GM12878 (cell line): ENCODE results near the gene MAPRE3. TPM values are rescaled to one million over a fixed set of nuclear protein-coding genes. Genes with fewer than 3 reads are reported as not detected.

Source experiments
- ATAC-seq: fragments of 200-7000 bp; cut with Tn5 transposase; 3 replicates; pipeline ENCODE4 v1.9.1; 2020; ENCODE audit warnings: mild to moderate bottlenecking, moderate library complexity
- BruUV-seq: library from RNA; stranded (reverse); fragments of 400-500 nt; replicated peaks from 2 replicates; lab custom pipeline; 2021; lab: Mats Ljungman, UMichigan
- CTCF ChIA-PET: fragments of 300-600 bp; sonication (Branson Sonifier 250); formaldehyde crosslinking; extraction: SDS; loops from one replicate; lab custom pipeline; 2021; ENCODE audit warnings: inconsistent platforms; lab: Yijun Ruan, JAX
- POLR2A ChIA-PET: fragments of 350-600 bp; formaldehyde crosslinking; extraction: SDS; loops from one replicate; lab custom pipeline; 2021; ENCODE audit warnings: inconsistent platforms; lab: Charles Lee
- RAD21 ChIA-PET: fragments of 300-600 bp; sonication (Branson Sonifier 250); formaldehyde crosslinking; loops from one replicate; lab custom pipeline; 2023; ENCODE audit warnings: antibody characterized with exemption; ENCODE audit not compliant: unreplicated experiment; lab: Charles Lee
- SMC1A ChIA-PET: fragments of 300-600 bp; sonication (Branson Sonifier 250); formaldehyde crosslinking; loops from one replicate; lab custom pipeline; 2023; ENCODE audit not compliant: unreplicated experiment, uncharacterized antibody; lab: Charles Lee
- DNase-seq: peaks from one replicate; pipeline ENCODE4 v3.0.0-alpha.2; 2011; ENCODE audit warnings: low read depth, low spot score
- FAIRE-seq: peaks from 3 replicates; lab custom pipeline; 2011; peaks lifted over from hg19 to GRCh38; lab: Jason Lieb, UNC
- H2AFZ ChIP-seq: 2 replicates; pipeline ENCODE4 v1.6.0; 2011; ENCODE audit warnings: low read depth, low read length, control low read depth; ENCODE audit not compliant: control insufficient read depth
- H3K27ac ChIP-seq: 2 replicates; pipeline ENCODE4 v1.5.1; 2011; ENCODE audit warnings: control low read depth; ENCODE audit not compliant: control insufficient read depth, insufficient read depth
- H3K27me3 ChIP-seq, 2 experiments: replicated peaks in 1 of 2; 2 replicates each; pipeline versions ENCODE4 v1.6.0 to v1.6.1; 2011; ENCODE audit warnings: low read length in 1 of 2; ENCODE audit not compliant: control insufficient read depth in 2 of 2, insufficient read depth in 2 of 2
- H3K36me3 ChIP-seq, 2 experiments: 2 replicates each; pipeline ENCODE4 v1.5.1; 2011; ENCODE audit warnings: low read length in 1 of 2; ENCODE audit not compliant: control insufficient read depth in 2 of 2, insufficient read depth in 2 of 2
- H3K4me1 ChIP-seq: 2 replicates; pipeline ENCODE4 v1.6.1; 2011; ENCODE audit warnings: mild to moderate bottlenecking, low read length, moderate library complexity, mixed read lengths; ENCODE audit not compliant: control insufficient read depth, insufficient read depth
- H3K4me2 ChIP-seq: 2 replicates; pipeline ENCODE4 v1.6.0; 2011; ENCODE audit warnings: control low read depth; ENCODE audit not compliant: control insufficient read depth, insufficient read depth
- H3K4me3 ChIP-seq: fragments of 200-600 bp; sonication (generic); 2 replicates; pipeline ENCODE4 v1.5.1; 2016
- H3K79me2 ChIP-seq: 2 replicates; pipeline ENCODE4 v1.6.0; 2011; ENCODE audit warnings: low read length; ENCODE audit not compliant: control insufficient read depth, insufficient read depth
- H3K9ac ChIP-seq: 2 replicates; pipeline ENCODE4 v1.8.0; 2011; ENCODE audit warnings: low read length, control low read depth, mixed read lengths; ENCODE audit not compliant: control insufficient read depth, insufficient read depth
- H3K9me3 ChIP-seq: replicated peaks from 3 replicates; pipeline ENCODE4 v1.5.1; 2011; ENCODE audit warnings: mild to moderate bottlenecking, low read length; ENCODE audit not compliant: control insufficient read depth, insufficient read depth
- H4K20me1 ChIP-seq: 2 replicates; pipeline ENCODE4 v1.6.0; 2011; ENCODE audit not compliant: control insufficient read depth, insufficient read depth
- BHLHE40 ChIP-seq, 2 experiments: fragments of 450-650 bp in 1 of 2; IDR thresholded peaks; 2 replicates each; pipeline ENCODE4 v1.6.1; 2011 to 2017; ENCODE audit warnings: low read depth in 2 of 2, borderline replicate concordance in 1 of 2, improper control_type of control experiment in 1 of 2, low read length in 1 of 2, mild to moderate bottlenecking in 1 of 2
- FOXM1 ChIP-seq: IDR thresholded peaks from 2 replicates; pipeline ENCODE4 v1.6.1; 2012; ENCODE audit warnings: low read depth, mild to moderate bottlenecking, inconsistent platforms, low read length, moderate library complexity
- IKZF1 ChIP-seq: fragments of 450-650 bp; conservative IDR thresholded peaks from 2 replicates; pipeline ENCODE4 v1.6.1; 2017; ENCODE audit warnings: antibody characterized with exemption, mild to moderate bottlenecking
- IRF3 ChIP-seq: fragments of 450-650 bp; IDR thresholded peaks from 2 replicates; pipeline ENCODE4 v1.6.1; 2014; ENCODE audit warnings: mild to moderate bottlenecking
- JUNB ChIP-seq: IDR thresholded peaks from 2 replicates; pipeline ENCODE4 v1.6.1; 2016; ENCODE audit warnings: antibody characterized with exemption, mild to moderate bottlenecking
- KDM1A ChIP-seq: fragments of 200-600 bp; sonication (generic); IDR thresholded peaks from 2 replicates; pipeline ENCODE4 v1.6.1; 2016; ENCODE audit warnings: borderline replicate concordance
- PKNOX1 ChIP-seq: fragments of 450-650 bp; IDR thresholded peaks from 2 replicates; pipeline ENCODE4 v1.6.1; 2016; ENCODE audit warnings: mild to moderate bottlenecking
- RB1 ChIP-seq: fragments of 450-650 bp; formaldehyde crosslinking; IDR thresholded peaks from 2 replicates; pipeline ENCODE4 v1.6.1; 2017; ENCODE audit warnings: mild to moderate bottlenecking, borderline replicate concordance
- SIN3A ChIP-seq: IDR thresholded peaks from 2 replicates; pipeline ENCODE4 v1.6.1; 2012; ENCODE audit warnings: low read depth, low read length, improper control_type of control experiment
- SMARCA5 ChIP-seq: fragments of 450-650 bp; IDR thresholded peaks from 2 replicates; pipeline ENCODE4 v1.6.1; 2017; ENCODE audit warnings: mild to moderate bottlenecking
- WRNIP1 ChIP-seq: IDR thresholded peaks from 2 replicates; pipeline ENCODE4 v1.6.1; 2011; ENCODE audit warnings: low read depth, low read length, improper control_type of control experiment, borderline replicate concordance
- YBX1 ChIP-seq: fragments of 450-650 bp; IDR thresholded peaks from 2 replicates; pipeline ENCODE4 v1.6.1; 2016; ENCODE audit warnings: antibody characterized with exemption
- WGBS: methylation state at CpG from one replicate; pipeline ENCODE4 v1.1.6; 2016; ENCODE audit warnings: low lambda C conversion rate; ENCODE audit not compliant: insufficient replicate concordance, insufficient coverage; ENCODE audit errors: missing lambda C conversion rate; 5-methylcytosine and 5-hydroxymethylcytosine counted together
- in situ Hi-C: fragments of 300-500 bp; cut with MboI; formaldehyde crosslinking; loops from 9 replicates; pipeline ENCODE4 v1.14.3; 2018; ENCODE audit warnings: mixed read lengths
- intact Hi-C: fragments of 100-400 bp; cut with micrococcal nuclease; formaldehyde crosslinking; loops from one replicate; pipeline ENCODE4 v1.14.2; 2022; ENCODE audit not compliant: unreplicated experiment
- polyA plus RNA-seq, 11 experiments: library from polyadenylated mRNA; depleted of rRNA in 4 of 11; unstranded in 6 of 11; stranded (reverse) in 5 of 11; fragments of >200 nt; fragmentation: Nextera tagmentation in 4 of 11; fragmentation: Illumina TruSeq in 1 of 11; extraction: Ambion mirVana in 4 of 11; extraction: Trizol in 1 of 11; gene quantifications; 1 replicate in 1 of 11; 2 replicates in 10 of 11; pipeline versions ENCODE4 v1.2.1 to v1.2.3, GENCODE V29; 2011 to 2016; ENCODE audit warnings: inconsistent platforms in 2 of 11, missing spikeins in 2 of 11, low read depth in 1 of 11
- total RNA-seq, 4 experiments: library from RNA; depleted of rRNA in 3 of 4; stranded (reverse); fragments of >200 nt in 3 of 4; fragmentation: Illumina TruSeq in 1 of 4; extraction: Trizol in 1 of 4; gene quantifications; 2 replicates each; pipeline versions ENCODE4 v1.2.1 to v1.2.3, GENCODE V29; 2013 to 2021
- TF ChIP-seq, protein P1 (sequence below): fragments of 450-650 bp; formaldehyde crosslinking; IDR thresholded peaks from 2 replicates; pipeline ENCODE4 v1.4.0; 2022; ENCODE audit warnings: mild to moderate bottlenecking, moderate library complexity

The MAPRE3 gene
- total and polyA plus RNA-seq, 10 of the 15 experiments (the other 5 are each of a cell fraction or from before 2014, with no cell fraction given), result 0.03 to 1.3 (median 0.73) TPM; not detected in 1

DNA sequence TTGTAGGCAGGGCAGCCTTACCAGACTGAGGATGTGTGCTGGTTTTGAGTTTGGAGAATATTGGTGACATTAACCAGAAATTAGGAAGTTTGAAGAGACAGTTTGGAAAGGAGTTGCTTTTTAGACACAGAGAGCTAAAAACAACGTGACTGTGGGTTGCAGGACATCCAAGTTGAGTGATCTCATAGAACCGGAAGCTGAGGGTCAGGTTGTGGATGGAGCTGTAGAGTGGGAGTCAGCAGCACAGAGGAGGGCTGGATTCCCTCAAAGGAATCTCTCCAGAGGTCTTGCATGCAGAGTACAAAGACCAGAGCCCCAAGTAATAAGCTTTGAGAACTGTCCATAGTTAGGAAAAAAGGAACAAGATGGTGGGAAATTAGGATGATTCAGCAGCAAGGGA lies 9.3 kb downstream of the MAPRE3 start:
- CTCF ChIA-PET, result interaction anchor here (0.7 kb wide), 1 partner anchor 17 kb away, joined by 3 read pairs; no protein-coding TSS in a partner anchor
- peaks cover 0 to 4% of the 10 kb centered on the region in 2 experiments for H3K27me3 ChIP-seq
- DNase-seq, result no peak
- no peaks in the 10 kb centered on the region for H3K4me1 ChIP-seq
- WGBS, result 15% methylated on average over 2 of the region's 2 CpGs
- RAD21 ChIA-PET, result no interaction called here
- TF ChIP-seq BHLHE40 (IDR thresholded peaks at IDR 0.05; ENCODE audit: borderline replicate concordance in 1 of 2, low read depth in 2 of 2, low read length in 1 of 2) (no peak), IRF3 (no peak), WRNIP1 (no peak), RB1 (no peak), SIN3A (no peak)
- TF ChIP-seq, all 136 proteins: peak for 0
- ATAC-seq (no peak), FAIRE-seq (no peak)
- in situ Hi-C loops (no loop called here), intact Hi-C loops (no loop called here)
- Histone ChIP-seq H2AFZ (no peak overlapping the region), H3K4me2 (no peak overlapping the region), H4K20me1 (no peaks in the 10 kb centered on the region), H3K9me3 (no peaks in the 10 kb centered on the region), H3K79me2 (no peaks in the 10 kb centered on the region), H3K4me3 (no peak overlapping the region), H3K9ac (no peak overlapping the region), H3K36me3 (no peaks in the 10 kb centered on the region), H3K27ac (no peak overlapping the region)
- BruUV-seq, result no TSS peak
- SMC1A ChIA-PET, result no interaction called here
- POLR2A ChIA-PET, result no interaction called here

DNA sequence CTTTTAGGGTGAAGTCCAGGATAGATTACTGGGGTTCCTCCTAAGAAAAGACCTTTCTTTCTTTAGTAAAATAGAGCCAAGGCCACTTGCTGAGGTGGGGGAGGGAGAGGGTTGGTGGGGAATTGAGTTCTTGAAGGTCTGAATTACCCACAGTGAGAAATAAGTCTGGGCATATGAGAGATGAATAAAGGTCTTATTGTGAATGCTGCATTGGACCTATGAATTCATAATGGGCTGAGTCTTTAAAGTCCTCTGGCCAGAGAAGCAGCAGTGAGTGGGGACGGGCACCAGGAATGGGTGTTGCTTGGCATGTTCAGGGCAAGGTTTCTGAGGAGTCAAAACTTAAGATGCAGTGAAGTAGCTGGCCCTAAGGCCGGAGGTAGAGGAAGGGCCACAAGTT lies 10.5 kb downstream of the MAPRE3 start:
- in situ Hi-C loops, result no loop called here
- no TSS peak for BruUV-seq
- no peaks in the 10 kb centered on the region for H3K4me1 ChIP-seq
- H3K27me3 ChIP-seq, result peaks cover 0 to 4% of the 10 kb centered on the region in 2 experiments; a peak in 3 of 4 replicates
- intact Hi-C loops, result no loop called here
- no peak overlapping the region for H3K27ac ChIP-seq
- ChIA-PET RAD21 (no interaction called here), POLR2A (no interaction called here), CTCF (interaction anchor here (1.6 kb wide), 1 partner anchor 32 kb away, joined by 4 read pairs; no protein-coding TSS in a partner anchor), SMC1A (no interaction called here)
- 11% methylated on average over 2 of the region's 2 CpGs for WGBS
- FAIRE-seq (no peak), ATAC-seq (no peak), DNase-seq (no peak)
- no peak overlapping the region for H3K4me3 ChIP-seq
- no peaks in the 10 kb centered on the region for H3K9me3 ChIP-seq
- H3K9ac ChIP-seq, result no peak overlapping the region
- H3K79me2 ChIP-seq, result no peaks in the 10 kb centered on the region
- no peaks in the 10 kb centered on the region for H3K36me3 ChIP-seq
- no peak overlapping the region for H3K4me2 ChIP-seq
- no peaks in the 10 kb centered on the region for H4K20me1 ChIP-seq
- no peak overlapping the region for H2AFZ ChIP-seq
- TF ChIP-seq WRNIP1, result no peak
- TF ChIP-seq KDM1A, result no peak
- TF ChIP-seq YBX1, result no peak
- TF ChIP-seq SMARCA5, result no peak
- TF ChIP-seq IKZF1, result no peak
- TF ChIP-seq JUNB, result no peak
- TF ChIP-seq FOXM1, result no peak
- TF ChIP-seq PKNOX1, result no peak
- TF ChIP-seq, protein P1, sequence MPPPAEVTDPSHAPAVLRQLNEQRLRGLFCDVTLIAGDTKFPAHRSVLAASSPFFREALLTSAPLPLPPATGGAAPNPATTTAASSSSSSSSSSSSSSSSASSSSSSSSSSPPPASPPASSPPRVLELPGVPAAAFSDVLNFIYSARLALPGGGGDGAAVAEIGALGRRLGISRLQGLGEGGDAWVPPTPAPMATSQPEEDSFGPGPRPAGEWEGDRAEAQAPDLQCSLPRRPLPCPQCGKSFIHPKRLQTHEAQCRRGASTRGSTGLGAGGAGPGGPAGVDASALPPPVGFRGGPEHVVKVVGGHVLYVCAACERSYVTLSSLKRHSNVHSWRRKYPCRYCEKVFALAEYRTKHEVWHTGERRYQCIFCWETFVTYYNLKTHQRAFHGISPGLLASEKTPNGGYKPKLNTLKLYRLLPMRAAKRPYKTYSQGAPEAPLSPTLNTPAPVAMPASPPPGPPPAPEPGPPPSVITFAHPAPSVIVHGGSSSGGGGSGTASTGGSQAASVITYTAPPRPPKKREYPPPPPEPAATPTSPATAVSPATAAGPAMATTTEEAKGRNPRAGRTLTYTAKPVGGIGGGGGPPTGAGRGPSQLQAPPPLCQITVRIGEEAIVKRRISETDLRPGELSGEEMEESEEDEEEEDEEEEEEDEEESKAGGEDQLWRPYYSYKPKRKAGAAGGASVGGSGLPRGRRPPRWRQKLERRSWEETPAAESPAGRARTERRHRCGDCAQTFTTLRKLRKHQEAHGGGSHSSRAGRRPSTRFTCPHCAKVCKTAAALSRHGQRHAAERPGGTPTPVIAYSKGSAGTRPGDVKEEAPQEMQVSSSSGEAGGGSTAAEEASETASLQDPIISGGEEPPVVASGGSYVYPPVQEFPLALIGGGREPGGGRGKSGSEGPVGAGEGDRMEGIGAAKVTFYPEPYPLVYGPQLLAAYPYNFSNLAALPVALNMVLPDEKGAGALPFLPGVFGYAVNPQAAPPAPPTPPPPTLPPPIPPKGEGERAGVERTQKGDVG (CRISPR knock-in tag), result no peak
